SK-N-SH treated with all-trans-retinoic acid at 6 μM for 48 hours (cell line): Measurements from ENCODE around the gene NET1.

ENCODE experiments used
- CREB5 ChIP-seq: fragments of 250-450 bp; sonication (Bioruptor Pico); IDR thresholded peaks from 2 replicates; pipeline ENCODE4 v1.5.1; 2020; ENCODE audit warnings: low read depth, mild to moderate bottlenecking, moderate library complexity
- ISL1 ChIP-seq: fragments of 250-450 bp; sonication (Bioruptor Pico); IDR thresholded peaks from 2 replicates; pipeline ENCODE4 v2.1.2; 2022; ENCODE audit warnings: mild to moderate bottlenecking, moderate library complexity
- PATZ1 ChIP-seq: fragments of 250-450 bp; sonication (Bioruptor Pico); IDR thresholded peaks from 2 replicates; pipeline ENCODE4 v1.8.0; 2020; ENCODE audit warnings: mild to moderate bottlenecking, moderate library complexity, borderline replicate concordance
- ZNF565 ChIP-seq: fragments of 450-650 bp; formaldehyde crosslinking; conservative IDR thresholded peaks from 2 replicates; pipeline ENCODE4 v1.5.0; 2020; ENCODE audit warnings: low read depth, mild to moderate bottlenecking, moderate library complexity
- ZNF8 ChIP-seq: fragments of 450-650 bp; formaldehyde crosslinking; IDR thresholded peaks from 2 replicates; pipeline ENCODE4 v1.5.0; 2020; ENCODE audit warnings: mild to moderate bottlenecking, moderate library complexity

- no peak for TF ChIP-seq ZNF8 (CRISPR knock-in tag)
- TF ChIP-seq ZNF565, result no peak
- no peak for TF ChIP-seq ISL1 (CRISPR knock-in tag)
- no peak for TF ChIP-seq CREB5 (CRISPR knock-in tag)
- TF ChIP-seq PATZ1 (CRISPR knock-in tag), result no peak
Measured at GRCh38 chr10:5490698-5491464, 78.5 kb downstream of the NET1 start.
